Measurements from ENCODE around the gene OPN4.

OPN4 gene

DNA sequence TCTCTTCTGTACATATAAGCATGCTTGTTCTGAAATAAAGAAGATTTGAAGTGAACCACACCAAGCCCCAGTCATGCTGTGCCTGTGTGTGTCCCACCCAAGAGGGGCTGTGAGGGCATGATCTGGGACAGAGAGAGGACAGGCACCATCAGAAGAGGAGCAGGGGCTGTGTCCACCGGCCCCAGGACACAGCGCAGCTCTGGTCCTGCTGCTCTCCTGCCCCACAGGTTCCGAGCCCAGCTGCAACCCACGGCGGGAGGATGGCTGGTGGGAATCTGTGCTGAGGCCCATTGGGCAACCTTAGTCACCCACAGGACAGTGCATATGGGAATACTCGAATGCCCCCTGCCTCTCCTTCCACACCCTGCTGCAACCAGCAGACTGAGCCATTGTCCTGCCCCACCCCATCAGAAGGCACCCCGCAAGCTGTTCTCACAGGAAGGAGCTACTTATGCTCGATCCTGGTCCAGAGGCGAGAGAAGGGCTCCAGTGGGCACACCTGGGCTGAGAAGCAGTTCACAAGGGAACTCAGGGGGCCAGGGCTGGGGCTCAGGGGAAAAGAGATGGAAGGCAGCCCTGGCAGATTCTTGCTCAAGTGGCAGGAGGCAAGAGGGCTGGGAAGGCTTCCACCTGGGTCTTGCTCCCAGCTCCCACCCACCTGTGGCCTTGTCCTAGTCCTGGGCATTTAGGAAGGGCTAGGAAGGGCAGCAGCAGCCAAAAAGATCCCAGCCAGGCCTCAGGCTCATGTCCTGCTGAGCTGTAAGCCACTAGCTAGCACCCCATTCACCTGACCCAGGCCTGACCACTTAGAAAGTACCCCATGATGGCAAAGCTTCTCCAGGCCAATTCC, 45.9 kb downstream of the OPN4 start:
- DNase-seq: no peak

DNA sequence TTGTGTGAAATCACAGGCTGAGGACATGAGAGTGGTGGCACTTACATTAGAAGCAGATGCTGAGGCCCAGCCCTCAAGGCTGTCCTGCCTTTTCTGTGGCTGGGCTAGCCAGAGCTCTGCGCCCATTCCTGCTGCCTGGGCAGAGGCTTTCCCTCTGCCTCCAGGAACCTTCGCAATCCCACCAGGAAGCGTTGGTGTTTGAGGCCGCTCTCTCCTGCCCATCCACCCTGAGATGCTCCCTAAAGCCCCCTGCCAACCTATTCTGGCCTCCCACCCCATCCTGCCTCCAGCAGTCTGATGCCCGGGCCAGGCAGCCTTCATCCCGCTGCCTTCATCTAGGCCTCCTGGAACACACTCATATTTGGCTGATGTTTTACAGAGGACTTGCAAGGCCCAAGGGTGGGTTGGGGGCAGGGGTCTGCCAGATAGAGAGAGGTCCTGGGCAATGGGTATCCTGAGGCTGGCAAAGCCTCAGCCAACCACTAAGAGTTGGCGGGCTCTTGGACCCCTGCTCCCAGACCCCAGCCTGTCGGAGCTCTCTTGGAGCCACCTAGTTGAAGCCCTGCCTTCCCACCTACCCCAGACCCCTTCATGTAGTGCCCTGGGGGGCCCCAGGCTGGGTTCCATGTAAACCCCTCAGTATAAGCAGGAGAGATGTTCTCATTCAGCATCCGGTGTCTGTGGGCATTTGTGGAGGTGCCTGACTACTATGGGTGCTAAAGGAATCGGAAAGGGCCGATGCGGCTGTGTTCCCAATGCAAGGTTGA, 46.7 kb downstream of the OPN4 start:
- no peak for DNase-seq

DNA sequence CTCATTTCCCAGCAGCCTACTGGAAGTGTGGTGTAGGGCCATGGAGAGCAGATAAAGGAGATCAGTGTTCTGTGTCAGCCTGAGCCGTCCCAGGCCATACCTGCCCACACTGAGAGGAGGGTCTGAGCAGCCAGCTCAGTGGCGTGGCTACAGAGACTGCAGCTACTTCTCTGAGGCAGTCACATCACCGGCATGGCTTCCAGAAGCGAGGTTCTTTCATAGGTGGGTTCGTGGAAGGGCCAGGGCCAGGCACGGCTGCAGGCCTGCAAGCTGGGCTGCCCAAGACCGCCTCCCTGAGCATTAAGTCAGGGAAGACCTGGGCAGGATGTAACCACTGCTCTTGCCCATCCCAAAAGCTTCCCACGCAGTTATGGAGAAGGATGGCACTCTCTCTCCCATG, 48.8 kb downstream of the OPN4 start:
- no peak for DNase-seq

DNA sequence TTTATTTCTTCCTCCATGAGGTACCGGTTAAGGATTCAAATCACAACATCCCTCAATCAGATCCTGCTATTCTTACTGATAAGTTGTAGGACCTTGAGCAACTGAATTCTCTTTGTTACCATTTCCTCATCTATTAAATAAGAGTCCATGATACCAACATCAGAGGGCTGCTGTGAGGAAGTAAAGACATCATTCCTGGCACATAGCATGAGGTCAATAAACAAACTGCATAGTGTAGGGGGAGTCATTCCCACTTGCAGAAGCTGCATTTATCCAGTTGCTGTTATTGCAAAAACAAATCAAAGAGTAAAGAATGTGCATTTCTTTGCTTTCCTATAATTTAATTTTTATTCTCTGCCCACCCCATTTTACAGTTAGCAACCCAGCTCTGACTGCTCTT, 50.8 kb downstream of the OPN4 start:
- no peak for DNase-seq

DNA sequence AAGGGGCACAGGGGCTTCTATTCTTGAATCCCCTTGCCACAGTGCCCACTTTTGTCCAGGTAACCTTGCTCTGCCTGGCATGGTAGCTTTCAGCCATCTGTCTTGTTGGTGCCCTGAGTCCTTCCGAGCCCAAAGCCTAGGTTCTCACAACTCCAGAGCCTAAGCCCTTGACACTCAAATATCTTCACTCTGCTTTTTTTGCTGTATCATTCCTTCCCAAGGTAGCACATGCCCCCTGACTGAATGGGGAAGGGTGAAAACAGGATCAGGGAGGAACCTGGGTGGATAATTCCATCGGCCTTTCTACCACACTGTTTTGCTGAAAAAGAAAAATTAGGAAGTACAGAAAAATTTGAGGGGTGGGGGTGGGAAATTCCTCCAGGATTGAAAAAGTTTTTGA, 51.6 kb downstream of the OPN4 start:
- DNase-seq: no peak

DNA sequence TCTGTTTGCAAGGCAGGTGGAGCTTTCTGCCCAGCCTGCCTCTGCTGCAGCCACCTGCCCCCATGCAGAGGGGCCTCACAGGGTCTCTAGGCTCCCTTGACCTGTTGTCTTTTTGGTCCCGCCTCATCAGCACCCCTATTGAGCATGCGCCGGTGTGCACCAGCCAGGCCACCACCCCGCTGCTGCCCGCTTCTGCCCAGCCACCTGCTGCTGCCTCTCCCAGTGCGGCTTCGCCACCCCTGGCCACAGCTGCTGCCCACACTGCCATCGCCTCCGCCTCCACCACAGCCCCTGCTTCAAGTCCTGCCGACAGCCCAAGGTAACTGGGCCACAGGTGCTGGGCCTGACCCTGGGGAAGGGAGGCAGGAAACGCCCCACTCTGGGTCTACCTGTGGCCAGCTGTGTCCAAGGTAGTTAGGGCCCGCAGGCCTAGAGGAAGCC, 52.1 kb downstream of the OPN4 start:
- DNase-seq: no peak

DNA sequence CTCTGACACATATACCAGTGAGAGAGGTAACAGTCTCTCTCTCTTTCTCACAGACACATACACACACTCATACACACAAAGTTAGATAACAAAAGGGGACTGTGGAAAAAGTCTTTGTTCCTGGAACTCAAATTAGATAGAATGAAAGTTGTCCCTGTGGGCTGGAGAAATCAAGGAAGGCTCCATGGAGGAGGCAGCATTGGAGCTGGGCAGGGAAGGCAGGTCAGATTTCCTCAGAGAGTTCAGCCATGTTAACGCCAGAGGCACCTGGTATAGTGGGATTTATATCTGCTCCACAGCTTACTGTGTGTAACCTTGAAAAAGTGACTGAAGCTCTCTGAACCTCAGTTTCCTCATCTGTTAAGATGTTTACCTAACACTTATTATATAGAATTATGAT, 52.6 kb downstream of the OPN4 start:
- no peak for DNase-seq

DNA sequence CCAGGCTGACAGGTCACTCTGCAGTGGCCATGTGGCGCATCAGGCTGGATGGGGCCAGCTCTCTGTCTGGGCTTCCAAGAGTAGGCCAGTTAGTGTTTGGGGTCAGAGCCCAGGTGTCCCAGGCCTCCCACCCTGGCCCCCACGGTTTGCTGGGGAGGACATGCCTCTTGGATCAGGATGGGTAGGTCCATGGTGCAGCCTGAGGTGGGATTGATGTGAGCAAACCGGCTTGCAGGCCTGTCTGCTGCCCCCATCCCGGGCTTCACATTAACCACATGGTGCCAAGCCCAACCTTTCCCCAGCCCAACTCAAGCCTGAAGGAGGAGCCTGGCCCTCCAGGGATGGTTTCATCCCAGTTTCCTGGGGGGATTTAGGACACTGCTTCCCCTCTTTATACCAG, 53.2 kb downstream of the OPN4 start:
- no peak for DNase-seq

DNA sequence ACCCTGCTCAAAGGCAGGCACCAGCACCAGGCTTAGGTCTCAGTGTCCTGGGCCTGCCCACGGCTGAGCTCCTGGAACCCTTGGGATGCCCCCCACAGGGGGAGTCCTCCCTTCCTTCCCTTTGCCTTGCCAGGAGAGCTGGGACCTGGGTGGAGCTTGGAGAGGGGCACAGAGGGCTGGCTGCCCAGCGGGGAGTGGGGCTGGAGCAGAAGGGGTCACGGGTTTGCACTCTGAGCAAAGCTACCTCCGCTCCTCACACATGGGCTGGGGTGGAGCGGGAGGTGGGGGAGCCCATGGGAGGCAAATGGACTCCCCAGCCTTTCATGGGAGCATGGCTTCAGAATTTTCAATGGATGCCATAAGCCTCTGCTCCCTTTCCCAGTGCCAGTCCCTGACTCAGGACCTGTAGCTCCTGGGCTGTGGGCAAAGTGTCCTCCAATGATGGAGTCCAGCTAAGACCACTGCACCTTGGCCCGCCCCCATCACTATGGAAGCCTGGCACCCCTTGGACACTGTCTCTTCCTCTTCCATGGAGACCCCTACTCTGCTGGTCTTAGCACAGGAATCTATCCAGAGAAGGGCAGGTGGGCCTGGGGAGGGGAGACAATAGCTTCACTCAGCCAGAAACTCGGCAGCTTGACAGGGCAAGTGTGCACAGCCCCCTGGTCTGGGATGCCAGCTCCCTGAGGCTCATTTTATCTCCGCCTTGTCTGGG, 53.9 kb downstream of the OPN4 start:
- DNase-seq: no peak

DNA sequence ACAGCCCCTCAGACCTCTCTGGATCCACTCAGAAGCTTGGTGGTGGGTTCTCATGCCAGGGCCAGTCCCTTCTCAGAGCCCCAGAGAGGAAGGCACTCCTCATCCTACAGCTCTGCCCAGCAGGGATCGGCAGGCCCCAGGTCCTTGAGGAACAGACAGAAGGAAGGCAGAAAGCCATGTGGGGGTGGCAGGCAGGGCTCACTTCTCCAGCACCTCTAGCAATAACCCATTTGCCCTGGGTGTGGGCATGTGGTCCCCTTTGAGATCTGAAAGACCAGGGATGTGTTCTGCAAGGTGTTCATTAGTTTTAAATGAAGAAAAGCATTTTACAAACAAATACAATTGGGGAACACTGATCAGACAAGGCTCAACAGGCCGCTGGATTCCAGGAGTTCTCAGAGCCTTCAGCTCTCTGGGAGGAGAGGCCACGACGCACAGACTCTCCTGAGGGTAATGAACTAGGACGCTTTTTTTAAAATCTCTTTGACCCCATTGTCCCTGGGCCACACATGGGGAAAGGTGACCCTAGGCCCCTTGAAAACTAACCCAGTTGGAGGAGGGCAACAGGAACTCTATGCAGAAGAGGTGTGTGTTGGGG, 54.5 kb downstream of the OPN4 start:
- no peak for DNase-seq

DNA sequence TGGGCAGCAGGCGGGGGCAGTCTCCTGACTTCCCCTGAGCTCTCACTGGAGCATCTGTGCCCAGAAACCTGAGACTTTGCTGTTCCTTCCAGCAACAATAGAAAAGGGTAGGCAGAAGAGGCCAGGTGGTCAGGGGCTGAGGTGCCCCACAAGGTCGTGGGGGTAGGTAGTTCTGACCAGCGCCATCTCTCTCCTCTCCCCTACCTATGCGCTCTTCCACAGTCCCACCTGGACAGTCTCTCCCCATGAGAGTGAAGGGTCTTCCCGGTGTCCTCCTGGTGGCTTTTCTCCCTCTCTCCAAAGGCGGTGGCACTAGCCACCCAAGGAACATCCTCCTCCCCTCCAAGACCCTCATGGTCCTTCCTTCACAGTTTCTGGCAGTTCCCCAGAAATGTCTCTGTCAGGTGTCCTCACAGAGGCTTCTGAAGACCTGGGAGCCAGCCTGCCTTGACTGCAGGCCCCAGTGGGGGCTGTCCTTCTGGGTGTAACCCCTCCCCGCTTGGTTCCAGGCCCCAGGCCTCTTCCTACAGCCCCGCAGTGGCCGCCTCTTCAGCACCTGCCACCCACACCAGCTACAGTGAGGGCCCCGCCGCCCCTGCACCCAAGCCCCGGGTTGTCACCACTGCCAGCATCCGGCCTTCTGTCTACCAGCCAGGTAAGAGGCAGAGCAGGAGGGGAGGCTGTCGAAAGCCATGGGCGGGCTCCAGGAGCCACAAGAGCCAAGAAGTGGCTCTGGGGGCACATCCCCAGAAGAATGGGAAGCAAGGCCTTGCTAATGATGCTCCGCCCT, 55.2 kb downstream of the OPN4 start:
- DNase-seq: no peak

DNA sequence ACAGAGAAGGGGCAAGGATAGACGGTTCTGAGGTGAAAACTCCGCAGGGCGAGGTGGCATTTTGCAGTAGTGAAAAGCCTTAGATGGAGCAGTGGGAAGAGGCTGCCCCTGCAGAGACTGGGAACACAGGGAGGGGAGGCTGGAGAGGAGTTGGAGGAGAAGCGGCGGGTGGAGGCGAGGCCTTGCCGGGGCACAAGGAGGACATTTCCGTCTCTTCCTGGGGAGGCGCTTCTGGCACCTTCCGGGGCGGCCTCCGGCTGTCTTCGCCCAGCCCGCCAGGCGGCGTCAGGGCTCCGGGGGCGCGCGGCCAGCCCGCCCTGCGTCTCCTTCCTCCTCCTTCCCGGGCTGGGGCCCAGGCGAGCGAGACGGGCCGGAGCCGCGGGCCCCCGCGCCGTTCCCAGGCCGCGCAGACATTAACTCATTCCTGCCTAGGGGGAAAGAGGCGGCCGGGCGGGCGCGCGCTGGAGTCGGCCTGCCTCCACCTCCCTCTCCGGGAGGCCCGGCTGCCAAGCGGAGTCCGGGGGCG, 56.7 kb downstream of the OPN4 start:
- peak; percentile 30 to 88 (median 72) for DNase-seq

DNA sequence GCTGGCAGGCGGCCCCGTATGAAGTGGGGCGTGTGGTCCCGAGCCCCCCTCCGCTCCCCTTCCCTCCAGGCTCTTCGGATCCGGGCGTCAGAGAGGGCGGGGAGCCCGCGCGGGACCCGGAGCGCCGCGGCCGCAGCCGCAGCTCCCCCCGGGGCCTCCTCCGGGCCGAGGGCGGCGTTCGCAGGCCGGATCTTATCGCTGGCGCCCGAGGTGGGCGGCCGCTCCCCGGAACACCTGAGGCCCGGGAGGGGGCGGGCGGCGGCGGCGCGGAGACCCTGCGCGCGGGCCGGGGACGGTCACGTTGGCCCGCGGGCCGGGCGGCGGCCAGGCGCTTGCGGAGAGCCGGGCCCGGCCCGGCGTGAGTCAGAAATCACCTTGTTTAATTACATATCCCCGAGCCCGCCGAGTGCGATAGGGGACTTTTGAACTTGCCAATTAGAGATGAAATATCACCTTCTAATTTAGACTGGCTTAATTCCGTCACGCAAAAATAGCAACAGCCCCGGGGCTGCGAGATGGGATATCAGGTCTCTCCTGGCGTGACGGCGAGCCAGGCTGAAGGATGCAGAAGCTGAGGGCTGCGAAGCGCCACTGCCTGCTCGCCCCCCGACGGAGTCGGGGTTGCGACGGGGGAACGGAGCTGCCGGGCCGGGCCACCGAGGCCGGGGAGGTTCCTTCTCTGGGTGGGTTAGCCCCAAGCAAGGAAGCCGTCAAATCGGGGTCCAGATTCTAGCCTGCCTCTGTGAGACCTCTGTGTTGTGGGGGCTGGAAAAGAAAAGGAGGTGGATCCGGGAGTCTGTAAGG, 57.4 kb downstream of the OPN4 start:
- peak in 7 of 14 donors; percentile 26 to 63 (median 58) for DNase-seq

DNA sequence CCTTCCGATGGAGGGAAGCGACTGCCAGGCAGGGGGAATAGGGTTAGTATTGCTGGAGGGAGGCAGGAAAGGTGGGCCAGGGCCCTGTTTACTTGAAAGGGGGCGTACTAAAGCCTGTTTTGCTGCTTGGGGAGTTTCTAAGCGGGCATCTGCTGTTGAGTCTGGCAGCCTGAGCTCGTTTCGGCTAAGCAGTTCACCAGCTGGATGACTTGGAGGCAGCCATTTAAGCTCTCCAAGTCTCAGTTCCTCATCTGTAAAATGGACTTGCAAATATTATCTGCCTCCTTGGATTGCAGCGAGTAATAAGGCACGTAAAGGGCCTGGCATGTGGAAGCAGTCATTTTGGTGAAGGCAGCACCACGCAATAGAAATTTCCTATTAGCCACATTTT, 58.0 kb downstream of the OPN4 start:
- no peak for DNase-seq

DNA sequence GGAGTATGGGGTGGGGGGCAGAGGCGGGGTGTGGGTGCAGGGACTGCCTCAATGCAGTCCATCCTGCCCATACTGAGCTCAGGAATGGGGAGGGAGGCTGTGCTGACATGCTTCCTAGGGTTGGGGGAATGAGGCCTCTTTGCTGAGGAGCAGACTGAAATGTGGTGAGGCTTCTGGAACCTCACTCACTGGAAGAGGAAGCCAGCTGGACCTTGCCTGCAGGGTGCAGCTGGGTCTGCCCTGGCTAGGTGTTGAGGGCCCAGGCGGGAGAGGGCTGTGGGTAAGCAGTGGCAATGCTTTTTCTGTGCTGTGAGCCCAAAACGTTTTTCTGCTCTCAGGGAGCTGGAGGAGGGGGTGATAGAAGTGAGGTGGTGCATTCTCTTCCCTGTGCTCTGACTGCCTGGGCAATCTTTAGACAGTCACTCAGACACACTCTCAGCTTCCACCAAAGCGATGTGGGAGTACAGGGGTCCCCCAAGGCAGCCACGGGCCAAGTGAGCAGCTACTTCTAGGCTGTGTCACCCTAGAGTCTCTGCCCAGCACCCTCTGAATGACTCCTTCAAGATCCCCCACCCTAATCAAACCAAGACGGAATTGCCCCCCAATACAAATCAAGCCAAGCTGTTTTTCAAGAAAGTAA, 60.9 kb downstream of the OPN4 start:
- no peak for DNase-seq

DNA sequence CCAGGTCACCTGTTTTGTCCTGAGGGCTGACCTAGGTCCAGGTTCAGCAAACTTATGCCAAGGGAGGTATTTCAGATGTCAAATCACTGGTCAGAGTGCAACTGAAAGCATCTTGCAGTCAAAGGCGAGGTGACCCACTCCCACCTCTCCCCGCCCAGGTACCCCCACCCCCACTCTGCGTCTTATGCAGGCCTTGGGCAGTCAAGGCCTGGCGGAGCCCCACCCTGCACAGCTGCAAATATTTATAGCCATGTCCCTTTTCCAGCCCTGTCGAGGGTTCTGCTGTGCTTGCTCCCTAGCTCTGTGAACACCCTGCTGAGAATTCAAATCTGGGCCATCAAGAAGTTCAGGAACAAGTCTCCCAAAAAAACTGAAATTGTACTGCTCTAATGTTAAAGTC, 61.5 kb downstream of the OPN4 start:
- no peak for DNase-seq

Measured in C1 segment of cervical spinal cord (tissue), 14 donors.